ENCODE results near the gene ARHGEF2.

Gene ARHGEF2

GRCh38 chr1:155971910-155972809 lies 6.2 kb downstream of the ARHGEF2 start:
- no peak for DNase-seq (ENCODE audit: low read depth in 2 of 2)

GRCh38 chr1:155970531-155971167 lies 7.7 kb downstream of the ARHGEF2 start:
- DNase-seq (ENCODE audit: low read depth in 2 of 2), result no peak

- no peak for DNase-seq (ENCODE audit: low read depth in 2 of 2)
Measured at GRCh38 chr1:155969377-155969791, 9.0 kb downstream of the ARHGEF2 start.

GRCh38 chr1:155968670-155969069 lies 9.7 kb downstream of the ARHGEF2 start:
- no peak for DNase-seq (ENCODE audit: low read depth in 2 of 2)

- no peak for DNase-seq (ENCODE audit: low read depth in 2 of 2)
Measured at GRCh38 chr1:155968051-155968400, 10.3 kb downstream of the ARHGEF2 start.

GRCh38 chr1:155967341-155968050 lies 10.9 kb downstream of the ARHGEF2 start:
- DNase-seq (ENCODE audit: low read depth in 2 of 2), result no peak

GRCh38 chr1:155966750-155967149 lies 11.6 kb downstream of the ARHGEF2 start:
- no peak for DNase-seq (ENCODE audit: low read depth in 2 of 2)

GRCh38 chr1:155966135-155966534 lies 12.2 kb downstream of the ARHGEF2 start:
- DNase-seq (ENCODE audit: low read depth in 2 of 2), result no peak

GRCh38 chr1:155964193-155964592 lies 14.2 kb downstream of the ARHGEF2 start:
- DNase-seq (ENCODE audit: low read depth in 2 of 2), result no peak

- no peak for DNase-seq (ENCODE audit: low read depth in 2 of 2)
Measured at GRCh38 chr1:155962599-155963211, 15.6 kb downstream of the ARHGEF2 start.

- DNase-seq (ENCODE audit: low read depth in 2 of 2), result no peak
Measured at GRCh38 chr1:155961937-155962336, 16.4 kb downstream of the ARHGEF2 start.

GRCh38 chr1:155960081-155960745 lies 18.1 kb downstream of the ARHGEF2 start:
- no peak for DNase-seq (ENCODE audit: low read depth in 2 of 2)

GRCh38 chr1:155957411-155957915 lies 20.9 kb downstream of the ARHGEF2 start:
- no peak for DNase-seq (ENCODE audit: low read depth in 2 of 2)

- no peak for DNase-seq (ENCODE audit: low read depth in 2 of 2)
Measured at GRCh38 chr1:155954645-155955044, 23.7 kb downstream of the ARHGEF2 start.

- no peak for DNase-seq (ENCODE audit: low read depth in 2 of 2)
Measured at GRCh38 chr1:155952505-155952890, 25.8 kb downstream of the ARHGEF2 start.

- no peak for DNase-seq (ENCODE audit: low read depth in 2 of 2)
Measured at GRCh38 chr1:155951753-155952504, 26.4 kb downstream of the ARHGEF2 start.

GRCh38 chr1:155950829-155951228 lies 27.5 kb downstream of the ARHGEF2 start:
- no peak for DNase-seq (ENCODE audit: low read depth in 2 of 2)

- no peak for DNase-seq (ENCODE audit: low read depth in 2 of 2)
Measured at GRCh38 chr1:155947741-155948140, 30.6 kb downstream of the ARHGEF2 start.

GRCh38 chr1:155947292-155947691 lies 31.1 kb downstream of the ARHGEF2 start:
- no peak for DNase-seq (ENCODE audit: low read depth in 2 of 2)

GRCh38 chr1:155946633-155947219 lies 31.6 kb downstream of the ARHGEF2 start:
- DNase-seq (ENCODE audit: low read depth in 2 of 2), result no peak

Measured in stimulated activated CD4-positive, alpha-beta T cell treated with anti-CD3 and anti-CD28 coated beads, Interleukin-1b, Interleukin-23, amount 100 ng/mL, for 4 hours (primary cell).